ENCODE measurements around the gene TCEAL4. TPM values are rescaled to one million over a fixed set of nuclear protein-coding genes. Genes with fewer than 3 reads are reported as not detected.

The TCEAL4 gene
- total RNA-seq = 148 and 255 TPM in 2 replicates

GRCh38 chrX:103585411-103586313 is at the start of gene TCEAL4:
Gene TCEAL4 (plus strand): TSS chrX:103585515. CDS start chrX:103586676, 1,161 bp downstream.

GRCh38 chrX:103607364-103608305 is 22.3 kb downstream of the TCEAL4 start, which contains the start of gene TCEAL3:
Gene TCEAL3 (plus strand): TSS chrX:103607963. CDS start chrX:103609065, 1,102 bp downstream.

GRCh38 chrX:103628386-103629317 is 43.3 kb downstream of the TCEAL4 start, which contains the start of gene TCEAL1:
Gene TCEAL1 (plus strand): TSS chrX:103628975. CDS start chrX:103629917, 942 bp downstream.

Other genes starting within 250 kb of the TCEAL4 start
- gene TCEAL9, start 229.0 kb upstream of the TCEAL4 start, total RNA-seq = 137 and 150 TPM in 2 replicates
- 170 and 245 TPM in 2 replicates for gene BEX3, start 209.0 kb upstream of the TCEAL4 start, total RNA-seq
- 0.16 and 0.90 TPM in 2 replicates for gene RAB40A, start 66.0 kb upstream of the TCEAL4 start, total RNA-seq
- gene TCEAL3, start 22.4 kb downstream of the TCEAL4 start, total RNA-seq = 47.5 and 49.9 TPM in 2 replicates
- 47.7 and 54.4 TPM in 2 replicates for gene TCEAL1, start 43.5 kb downstream of the TCEAL4 start, total RNA-seq
- gene MORF4L2, start 101.2 kb downstream of the TCEAL4 start, total RNA-seq = 798 and 931 TPM in 2 replicates
- gene TMEM31, start 125.4 kb downstream of the TCEAL4 start, total RNA-seq = 2.8 TPM in 1 of 2 replicates, not detected in the other
- 1.9 and 7.6 TPM in 2 replicates for gene PLP1, start 191.3 kb downstream of the TCEAL4 start, total RNA-seq
- gene RAB9B, start 246.7 kb downstream of the TCEAL4 start, total RNA-seq = 0.36 and 2.4 TPM in 2 replicates

All from cardiac atrium fibroblast (primary cell).